ENCODE data around the gene OR4Q2.

- TF ChIP-seq CTCF (IDR thresholded peaks at IDR 0.05): no peak
- no peak for TF ChIP-seq POLR2A (IDR thresholded peaks at IDR 0.05; ENCODE audit: low read depth)
- no peak for TF ChIP-seq POLR2AphosphoS5 (IDR thresholded peaks at IDR 0.05)
- no peak for TF ChIP-seq EP300 (IDR thresholded peaks at IDR 0.05)
Observed at GRCh38 chr14:19974844-19975243, 27.1 kb upstream of the OR4Q2 start.
